HTR-8/SVneo (cell line): Measurements from ENCODE around the gene EIF4E2.
"Not testable (repeated sequence)": the region's sequence is repeated elsewhere in the genome, so short reads cannot be mapped to it uniquely, and the experiment has no call there.

Source experiments
- DNase-seq: peaks from one replicate; pipeline ENCODE4 v3.0.0; 2011; ENCODE audit warnings: low spot score, mixed read lengths; ENCODE audit not compliant: insufficient read length
- FAIRE-seq: peaks from 2 replicates; lab custom pipeline; 2011; peaks lifted over from hg19 to GRCh38; lab: Jason Lieb, UNC

Gene EIF4E2

DNA sequence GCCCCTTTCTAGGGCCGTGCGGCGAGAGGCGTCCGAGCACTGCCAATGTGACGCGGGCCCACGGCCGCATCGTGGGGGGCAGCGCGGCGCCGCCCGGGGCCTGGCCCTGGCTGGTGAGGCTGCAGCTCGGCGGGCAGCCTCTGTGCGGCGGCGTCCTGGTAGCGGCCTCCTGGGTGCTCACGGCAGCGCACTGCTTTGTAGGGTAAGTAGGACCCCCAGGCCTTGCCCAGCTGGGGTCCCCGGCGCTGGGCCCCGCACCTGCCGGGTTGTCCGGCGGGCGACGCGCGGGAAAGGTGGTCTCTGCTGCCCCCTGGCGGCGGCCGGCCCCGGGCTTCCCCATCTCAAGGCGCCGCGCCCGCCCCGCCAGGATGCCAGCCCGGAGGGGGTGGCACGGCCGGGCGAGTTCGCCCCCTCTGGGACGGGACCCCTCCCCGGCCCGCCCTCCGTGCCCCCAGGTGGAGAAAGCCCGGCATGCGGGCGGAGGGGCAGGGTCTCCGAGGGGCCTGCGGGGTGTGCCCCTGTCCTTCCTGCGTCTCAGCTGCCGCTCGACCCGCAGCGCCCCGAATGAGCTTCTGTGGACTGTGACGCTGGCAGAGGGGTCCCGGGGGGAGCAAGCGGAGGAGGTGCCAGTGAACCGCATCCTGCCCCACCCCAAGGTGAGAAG, 28.4 kb upstream of the EIF4E2 start:
- DNase-seq (peak; percentile 75), FAIRE-seq (no peak)

DNA sequence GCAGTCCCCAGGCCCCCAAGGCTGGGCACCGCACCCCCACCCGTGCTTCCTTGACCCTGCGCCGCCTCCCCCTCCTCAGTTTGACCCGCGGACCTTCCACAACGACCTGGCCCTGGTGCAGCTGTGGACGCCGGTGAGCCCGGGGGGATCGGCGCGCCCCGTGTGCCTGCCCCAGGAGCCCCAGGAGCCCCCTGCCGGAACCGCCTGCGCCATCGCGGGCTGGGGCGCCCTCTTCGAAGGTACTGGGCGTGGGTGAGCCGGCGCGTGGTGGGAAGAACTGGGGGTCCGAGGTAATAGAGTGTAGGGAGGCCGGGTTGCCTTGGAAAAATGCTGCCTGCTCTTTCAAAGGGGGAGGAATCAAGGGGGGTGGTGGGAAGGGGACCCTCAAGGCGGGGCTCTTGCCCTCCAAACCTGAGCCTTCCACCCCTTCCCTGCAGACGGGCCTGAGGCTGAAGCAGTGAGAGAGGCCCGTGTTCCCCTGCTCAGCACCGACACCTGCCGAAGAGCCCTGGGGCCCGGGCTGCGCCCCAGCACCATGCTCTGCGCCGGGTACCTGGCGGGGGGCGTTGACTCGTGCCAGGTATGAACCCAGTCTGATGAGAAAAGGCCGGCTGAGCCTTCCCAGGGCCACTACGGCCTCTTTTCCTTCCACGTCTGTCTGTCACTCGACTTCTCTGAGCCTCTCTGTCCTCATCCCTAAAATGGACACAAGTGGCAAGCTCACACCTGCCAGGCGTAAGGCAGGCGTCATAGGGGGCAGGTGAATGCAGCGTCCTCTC, 27.7 kb upstream of the EIF4E2 start:
- no peak for DNase-seq
- no peak for FAIRE-seq

DNA sequence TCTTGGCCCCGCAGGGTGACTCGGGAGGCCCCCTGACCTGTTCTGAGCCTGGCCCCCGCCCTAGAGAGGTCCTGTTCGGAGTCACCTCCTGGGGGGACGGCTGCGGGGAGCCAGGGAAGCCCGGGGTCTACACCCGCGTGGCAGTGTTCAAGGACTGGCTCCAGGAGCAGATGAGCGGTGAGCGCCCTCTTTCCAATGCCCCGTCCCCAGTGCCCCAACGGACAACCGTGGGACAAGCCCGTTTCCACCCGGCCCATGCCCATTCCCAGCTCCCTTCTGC, 27.1 kb upstream of the EIF4E2 start:
- DNase-seq, result no peak
- FAIRE-seq, result no peak

DNA sequence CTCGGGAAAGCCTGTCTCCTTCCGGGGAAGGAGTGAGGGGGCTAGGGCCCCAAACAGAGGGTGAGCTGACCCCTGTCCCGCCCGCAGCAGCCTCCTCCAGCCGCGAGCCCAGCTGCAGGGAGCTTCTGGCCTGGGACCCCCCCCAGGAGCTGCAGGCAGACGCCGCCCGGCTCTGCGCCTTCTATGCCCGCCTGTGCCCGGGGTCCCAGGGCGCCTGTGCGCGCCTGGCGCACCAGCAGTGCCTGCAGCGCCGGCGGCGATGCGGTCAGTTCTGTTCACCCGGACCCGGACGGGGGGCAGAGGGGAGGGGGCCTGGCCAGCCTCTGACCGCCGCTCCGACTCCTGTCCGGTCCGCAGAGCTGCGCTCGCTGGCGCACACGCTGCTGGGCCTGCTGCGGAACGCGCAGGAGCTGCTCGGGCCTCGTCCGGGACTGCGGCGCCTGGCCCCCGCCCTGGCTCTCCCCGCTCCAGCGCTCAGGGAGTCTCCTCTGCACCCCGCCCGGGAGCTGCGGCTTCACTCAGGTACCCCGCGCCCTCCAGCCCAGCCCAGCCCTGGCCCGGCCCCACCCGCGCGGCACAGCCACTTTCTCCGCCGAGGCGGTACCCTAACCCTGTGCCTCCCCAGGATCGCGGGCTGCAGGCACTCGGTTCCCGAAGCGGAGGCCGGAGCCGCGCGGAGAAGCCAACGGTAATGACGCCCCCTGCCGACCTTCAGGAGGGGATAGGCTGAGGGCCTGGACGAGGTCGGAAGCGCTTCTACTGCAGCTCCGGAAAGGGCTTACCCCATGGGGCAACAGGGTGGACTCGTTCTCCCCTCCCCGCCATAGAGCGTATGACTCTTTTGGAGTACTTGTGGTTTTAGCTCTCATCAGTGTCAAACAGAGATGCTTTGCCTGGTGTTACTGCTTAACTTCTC, 26.5 kb upstream of the EIF4E2 start:
- FAIRE-seq, result peak; percentile 42
- peak; percentile 50 for DNase-seq

DNA sequence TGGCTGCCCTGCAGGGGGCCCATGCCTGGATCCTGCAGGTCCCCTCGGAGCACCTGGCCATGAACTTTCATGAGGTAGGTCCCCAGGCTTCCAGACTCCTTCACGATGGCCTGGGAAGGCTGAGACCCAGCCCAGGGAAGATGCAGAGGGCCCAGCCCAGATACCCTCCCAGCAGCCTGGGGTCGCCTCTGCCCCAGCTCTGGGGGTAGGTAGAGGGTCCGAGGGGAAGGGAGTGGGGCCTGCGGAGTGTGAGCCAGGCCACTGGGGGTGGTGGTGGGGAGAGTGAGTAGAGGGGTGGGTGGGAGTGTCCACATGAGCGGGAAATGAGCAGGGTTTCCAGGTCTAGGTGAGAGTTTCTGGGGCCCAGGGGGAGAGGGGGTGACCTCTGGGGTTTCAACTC, 25.7 kb upstream of the EIF4E2 start:
- no peak for DNase-seq
- FAIRE-seq, result no peak

DNA sequence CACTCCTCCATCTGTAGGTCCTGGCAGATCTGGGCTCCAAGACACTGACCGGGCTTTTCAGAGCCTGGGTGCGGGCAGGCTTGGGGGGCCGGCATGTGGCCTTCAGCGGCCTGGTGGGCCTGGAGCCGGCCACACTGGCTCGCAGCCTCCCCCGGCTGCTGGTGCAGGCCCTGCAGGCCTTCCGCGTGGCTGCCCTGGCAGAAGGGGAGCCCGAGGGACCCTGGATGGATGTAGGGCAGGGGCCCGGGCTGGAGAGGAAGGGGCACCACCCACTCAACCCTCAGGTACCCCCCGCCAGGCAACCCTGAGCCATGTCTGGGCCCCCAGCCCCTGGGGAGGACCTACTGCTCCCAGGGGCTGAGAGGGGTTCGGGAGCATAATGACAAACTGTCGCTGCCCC, 25.3 kb upstream of the EIF4E2 start:
- DNase-seq, result no peak
- no peak for FAIRE-seq

DNA sequence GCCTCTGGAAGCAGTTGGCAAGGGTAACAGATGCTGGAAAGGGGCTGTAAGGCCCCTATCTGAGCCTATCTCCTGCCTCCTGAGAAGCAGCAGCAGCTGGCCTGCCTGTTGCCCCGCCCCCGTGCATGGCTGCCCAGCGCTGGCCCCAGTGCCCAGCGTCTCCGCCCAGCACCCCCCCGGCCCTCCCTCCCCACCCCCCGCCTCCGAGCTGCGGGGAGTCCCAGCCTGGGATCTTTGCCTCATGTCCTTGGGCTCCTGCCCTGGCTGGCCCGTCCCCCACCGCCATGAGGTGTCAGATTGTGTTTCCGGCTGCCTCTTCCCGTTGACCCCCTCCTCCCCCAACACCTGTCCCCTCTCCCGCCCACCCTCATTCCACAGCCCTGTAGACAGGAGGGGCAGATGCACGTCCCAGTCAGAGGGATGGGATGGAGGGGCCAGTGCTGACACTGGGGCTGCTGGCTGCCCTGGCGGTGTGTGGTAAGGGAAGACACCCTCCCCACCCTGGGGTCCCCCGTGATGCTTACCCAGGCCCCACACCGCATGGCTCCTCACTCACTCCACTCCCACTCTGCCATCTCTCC, 24.6 kb upstream of the EIF4E2 start, which contains the start of gene CHRND:
TSS of gene CHRND (plus strand) at position 370 of the 581 bp plus-strand sequence. CDS start at position 426, 56 bp downstream.
- FAIRE-seq (no peak), DNase-seq (no peak)

DNA sequence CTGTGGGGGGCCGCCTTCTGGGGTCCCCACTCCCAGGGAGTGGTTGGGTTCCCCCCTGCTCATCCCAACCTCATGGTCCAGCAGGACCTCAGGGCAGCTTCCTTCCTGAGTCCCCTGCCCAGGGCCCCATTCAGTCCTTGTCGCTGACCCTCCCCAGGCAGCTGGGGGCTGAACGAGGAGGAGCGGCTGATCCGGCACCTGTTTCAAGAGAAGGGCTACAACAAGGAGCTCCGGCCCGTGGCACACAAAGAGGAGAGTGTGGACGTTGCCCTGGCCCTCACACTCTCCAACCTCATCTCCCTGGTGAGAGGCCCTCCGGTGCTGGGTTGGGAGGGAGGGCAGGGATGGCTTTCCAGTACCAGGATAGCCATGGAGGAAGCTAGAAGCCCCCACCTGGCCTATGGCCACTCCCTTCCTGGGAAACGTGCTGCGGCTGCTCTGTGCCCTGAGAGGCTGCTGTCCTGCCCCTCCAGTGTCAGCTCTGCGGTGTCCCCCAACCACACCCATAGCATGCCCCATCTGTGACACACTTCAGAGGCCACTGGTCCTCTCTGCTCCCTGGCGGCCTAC, 24.0 kb upstream of the EIF4E2 start:
- no peak for DNase-seq
- FAIRE-seq, result no peak

DNA sequence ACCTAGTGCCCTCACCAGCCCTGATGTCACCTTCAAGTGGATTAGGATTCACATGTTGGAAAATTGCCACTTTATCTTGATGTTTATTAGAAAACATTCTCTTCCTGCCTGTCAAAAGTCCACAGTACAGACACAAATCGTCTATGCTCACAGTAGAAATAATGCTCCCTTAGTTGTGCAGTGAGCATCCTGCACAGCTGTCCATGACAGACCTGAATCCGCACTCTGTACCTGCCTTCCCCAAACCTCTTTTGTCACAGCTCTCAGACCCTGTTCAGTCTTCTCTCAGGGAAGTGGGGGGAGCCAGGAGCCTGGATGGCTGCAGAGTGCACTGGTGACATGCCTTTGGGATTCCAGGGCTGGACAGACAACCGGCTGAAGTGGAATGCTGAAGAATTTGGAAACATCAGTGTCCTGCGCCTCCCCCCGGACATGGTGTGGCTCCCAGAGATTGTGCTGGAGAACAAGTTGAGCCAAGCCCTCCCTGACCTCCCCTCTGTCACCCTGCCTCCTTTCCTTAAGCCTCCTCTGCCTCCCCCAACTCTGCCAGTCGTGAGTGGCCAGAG, 22.5 kb upstream of the EIF4E2 start:
- no peak for FAIRE-seq
- DNase-seq, result no peak

DNA sequence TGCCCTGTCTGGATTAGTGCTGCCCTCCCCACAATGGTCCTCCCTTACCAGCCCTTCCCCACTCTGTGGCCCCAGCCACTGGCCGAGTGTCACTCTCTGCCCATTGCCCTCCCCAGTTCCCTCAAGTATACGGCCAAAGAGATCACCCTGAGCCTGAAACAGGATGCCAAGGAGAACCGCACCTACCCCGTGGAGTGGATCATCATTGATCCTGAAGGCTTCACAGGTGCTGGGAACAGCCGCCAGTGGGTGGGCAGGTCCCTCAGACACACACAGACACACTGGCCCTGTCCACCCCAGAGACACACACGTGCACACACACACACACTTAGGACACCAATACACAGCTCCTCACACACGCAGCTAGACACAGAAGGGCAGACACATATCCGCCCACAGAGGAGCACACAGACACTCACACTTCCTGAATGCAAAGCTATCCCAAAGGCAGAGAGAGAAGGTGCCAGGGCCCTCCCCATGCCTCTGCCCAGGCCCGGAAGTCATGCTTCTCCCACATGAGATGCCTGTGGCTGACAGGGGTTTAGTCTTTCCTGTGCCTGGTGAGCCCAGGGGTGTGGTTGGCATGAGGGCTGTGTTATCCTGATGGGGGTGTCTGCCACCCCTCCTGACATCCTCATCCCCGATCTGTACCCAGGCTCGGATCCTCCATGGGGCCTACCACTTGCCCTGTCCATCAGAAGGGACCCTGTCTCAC, 21.6 kb upstream of the EIF4E2 start:
- FAIRE-seq (no peak), DNase-seq (no peak)

DNA sequence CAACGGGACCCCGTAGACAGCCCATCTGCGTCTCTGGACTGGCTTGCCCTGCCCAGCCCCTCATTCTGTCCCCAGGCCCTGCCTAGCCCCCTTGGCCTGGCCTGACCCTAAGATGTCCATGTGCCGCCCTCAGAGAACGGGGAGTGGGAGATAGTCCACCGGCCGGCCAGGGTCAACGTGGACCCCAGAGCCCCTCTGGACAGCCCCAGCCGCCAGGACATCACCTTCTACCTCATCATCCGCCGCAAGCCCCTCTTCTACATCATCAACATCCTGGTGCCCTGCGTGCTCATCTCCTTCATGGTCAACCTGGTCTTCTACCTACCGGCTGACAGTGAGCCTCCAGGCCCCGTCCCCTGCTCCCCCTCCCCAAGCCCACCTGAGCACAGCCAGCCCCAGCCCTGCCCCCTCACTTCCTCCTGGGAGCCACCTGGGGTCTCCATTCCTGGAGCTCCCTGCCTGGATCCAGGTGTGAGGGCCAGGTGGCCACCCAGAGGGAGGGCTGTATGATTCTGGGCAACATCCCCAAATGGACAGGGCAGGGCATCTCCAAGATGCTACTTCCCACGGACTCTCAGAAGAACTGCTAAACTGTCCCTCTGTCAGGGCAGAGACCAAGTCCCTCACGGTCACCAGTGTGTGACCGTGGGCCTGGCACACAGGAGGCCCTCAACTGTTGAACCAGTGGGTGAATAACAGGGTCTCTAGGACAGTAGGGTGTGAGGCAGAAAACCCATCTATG, 20.5 kb upstream of the EIF4E2 start:
- FAIRE-seq, result no peak
- DNase-seq, result no peak

DNA sequence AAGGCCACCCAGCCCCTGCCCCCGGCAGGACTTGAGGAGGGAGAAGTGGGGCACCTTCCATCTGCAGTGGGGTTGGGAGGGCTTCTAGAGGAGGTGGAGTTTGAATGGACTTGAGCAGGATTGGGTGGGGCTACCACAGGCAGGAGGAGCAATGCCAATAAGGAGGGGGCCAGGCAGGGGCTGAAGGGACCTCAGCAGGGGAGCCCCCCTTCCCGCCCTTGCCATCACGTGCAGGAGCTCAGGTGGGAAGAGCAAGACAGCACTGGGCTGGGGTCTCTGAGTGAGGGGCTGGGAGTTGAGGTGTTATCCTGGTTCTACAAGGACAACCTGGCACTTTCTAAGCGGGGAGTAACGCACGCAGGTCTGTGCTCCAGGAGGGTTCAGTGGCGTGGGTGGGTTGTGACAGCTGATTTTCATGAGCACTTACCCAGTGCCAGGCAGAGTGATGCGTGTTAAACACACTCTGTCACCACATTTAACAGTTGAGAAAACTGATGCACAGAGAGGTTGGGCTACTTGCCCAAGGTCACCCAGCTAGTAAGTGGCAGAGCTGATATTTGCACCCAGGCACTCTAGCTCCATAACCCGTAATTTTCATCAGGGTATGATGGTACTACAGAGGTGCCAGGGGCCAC, 19.7 kb upstream of the EIF4E2 start:
- no peak for DNase-seq
- peak; percentile 48 for FAIRE-seq

DNA sequence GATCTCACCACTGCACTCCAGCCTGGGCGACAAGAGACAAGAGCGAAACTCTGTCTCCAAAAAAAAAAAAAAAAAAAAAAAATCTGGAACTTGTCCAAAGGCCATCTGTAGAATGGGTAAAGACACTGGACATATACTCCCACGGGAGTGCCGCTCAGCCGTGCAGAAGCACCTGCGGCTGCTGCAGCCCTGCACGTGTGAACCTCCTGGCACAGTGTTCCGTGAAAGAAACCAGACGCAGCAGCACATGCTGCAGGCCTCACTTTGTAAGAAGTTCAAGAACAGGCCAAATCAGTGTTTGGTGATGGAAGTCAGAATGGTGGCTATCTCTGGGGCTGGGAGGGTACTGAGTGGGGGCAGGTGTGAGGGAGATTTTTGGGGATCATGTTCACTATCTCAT, 18.1 kb upstream of the EIF4E2 start:
- DNase-seq (no peak), FAIRE-seq (no peak)

DNA sequence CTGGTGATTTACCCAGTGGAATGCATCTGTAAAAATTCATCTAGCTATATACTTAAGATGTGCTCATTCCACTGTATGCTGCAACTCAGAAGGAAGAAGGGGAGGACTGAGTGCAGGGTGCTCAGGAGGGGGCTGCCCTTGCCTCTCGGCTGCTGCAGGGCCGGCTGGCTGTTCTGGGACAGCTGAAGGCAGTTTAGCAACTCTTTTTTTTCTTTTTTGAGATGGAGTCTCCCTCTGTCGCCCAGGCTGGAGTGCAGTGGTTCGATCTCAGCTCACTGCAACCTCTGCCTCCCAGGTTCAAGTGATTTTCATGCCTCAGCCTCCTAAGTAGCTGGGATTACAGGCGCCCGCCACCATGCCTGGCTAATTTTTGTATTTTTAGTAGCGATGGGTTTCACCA, 17.7 kb upstream of the EIF4E2 start:
- not testable (repeated sequence) for FAIRE-seq, DNase-seq

DNA sequence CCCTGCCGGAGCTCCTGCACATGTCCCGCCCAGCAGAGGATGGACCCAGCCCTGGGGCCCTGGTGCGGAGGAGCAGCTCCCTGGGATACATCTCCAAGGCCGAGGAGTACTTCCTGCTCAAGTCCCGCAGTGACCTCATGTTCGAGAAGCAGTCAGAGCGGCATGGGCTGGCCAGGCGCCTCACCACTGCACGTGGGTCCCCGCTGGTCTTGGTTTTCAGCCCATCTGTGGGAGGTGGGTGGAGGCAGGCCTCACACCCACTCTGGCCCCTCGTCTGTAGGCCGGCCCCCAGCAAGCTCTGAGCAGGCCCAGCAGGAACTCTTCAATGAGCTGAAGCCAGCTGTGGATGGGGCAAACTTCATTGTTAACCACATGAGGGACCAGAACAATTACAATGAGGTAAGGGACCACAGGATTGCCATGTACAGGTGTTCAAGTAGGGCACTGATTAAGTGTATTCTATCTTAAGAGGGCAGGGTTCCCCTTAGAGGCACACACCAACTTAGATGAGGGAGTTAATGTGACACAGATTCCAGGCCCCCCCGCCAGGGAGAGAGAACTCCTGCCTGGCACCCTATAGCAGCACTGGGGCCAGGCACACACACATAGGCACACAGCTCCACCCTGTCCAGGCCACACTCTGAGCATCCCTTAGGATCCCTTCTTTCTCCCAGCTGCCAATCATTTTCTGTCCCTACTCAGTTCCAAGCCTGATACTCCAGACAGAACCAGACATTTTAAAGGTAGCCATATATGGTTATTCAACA, 16.4 kb upstream of the EIF4E2 start:
- FAIRE-seq, result no peak
- no peak for DNase-seq

DNA sequence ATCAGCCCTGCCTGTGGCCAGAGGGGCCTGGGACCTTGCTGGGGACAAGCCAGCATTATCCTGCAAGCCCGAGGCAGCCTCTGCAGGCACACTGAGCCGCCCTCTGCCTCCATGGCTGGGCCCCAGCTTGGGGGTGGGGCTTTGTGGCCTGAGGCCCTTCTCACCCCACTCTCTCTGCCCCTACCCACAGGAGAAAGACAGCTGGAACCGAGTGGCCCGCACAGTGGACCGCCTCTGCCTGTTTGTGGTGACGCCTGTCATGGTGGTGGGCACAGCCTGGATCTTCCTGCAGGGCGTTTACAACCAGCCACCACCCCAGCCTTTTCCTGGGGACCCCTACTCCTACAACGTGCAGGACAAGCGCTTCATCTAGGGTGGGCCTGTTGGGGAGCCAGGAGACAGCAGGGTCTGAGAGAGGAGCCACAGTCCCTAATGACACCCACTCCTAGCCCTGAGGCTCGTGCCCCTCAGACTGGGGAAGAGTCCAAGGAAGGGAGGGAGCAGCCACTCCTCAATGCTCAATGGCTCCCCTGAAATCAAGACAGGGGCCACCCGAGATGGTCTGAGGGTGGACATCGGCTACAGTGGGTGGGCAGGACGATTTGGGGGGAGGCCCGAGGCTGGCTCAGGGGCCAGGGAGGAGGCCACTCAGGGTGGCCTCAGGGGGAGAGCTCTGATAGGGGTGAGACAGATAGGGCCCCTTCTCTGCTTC, 15.4 kb upstream of the EIF4E2 start:
- FAIRE-seq, result no peak

More for the DNA sequence above, 15.4 kb upstream of the EIF4E2 start:
- DNase-seq, result no peak
